SIG-M5 (cell line): ENCODE data around the gene PAGR1.
"Not testable (repeated sequence)": the region's sequence is repeated elsewhere in the genome, so short reads cannot be mapped to it uniquely, and the experiment has no call there.

Experiments used
- DNase-seq: peaks from one replicate; lab custom pipeline; 2025; lab: John Stamatoyannopoulos, UW

The PAGR1 gene

DNA sequence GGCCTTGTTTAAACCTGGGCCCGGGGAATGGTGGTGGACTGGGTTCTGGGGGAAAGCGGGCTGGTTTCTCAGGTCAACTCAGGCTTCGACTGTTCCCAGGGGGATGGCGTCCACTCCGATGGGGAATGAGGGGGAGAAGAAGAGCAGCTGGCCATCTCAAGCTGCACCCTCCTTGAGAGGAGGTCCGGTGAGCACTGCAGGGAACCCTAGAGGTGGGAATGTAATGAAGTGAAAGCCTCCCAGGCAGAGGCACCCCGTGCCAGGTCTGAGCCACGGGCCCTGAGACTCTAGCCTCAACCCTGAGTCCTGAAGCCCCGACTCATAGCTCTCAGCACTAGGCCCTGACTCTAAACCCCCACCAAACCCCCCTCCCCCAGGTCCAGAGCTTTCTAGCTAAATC lies 48.3 kb downstream of the PAGR1 start:
- no peak for DNase-seq

DNA sequence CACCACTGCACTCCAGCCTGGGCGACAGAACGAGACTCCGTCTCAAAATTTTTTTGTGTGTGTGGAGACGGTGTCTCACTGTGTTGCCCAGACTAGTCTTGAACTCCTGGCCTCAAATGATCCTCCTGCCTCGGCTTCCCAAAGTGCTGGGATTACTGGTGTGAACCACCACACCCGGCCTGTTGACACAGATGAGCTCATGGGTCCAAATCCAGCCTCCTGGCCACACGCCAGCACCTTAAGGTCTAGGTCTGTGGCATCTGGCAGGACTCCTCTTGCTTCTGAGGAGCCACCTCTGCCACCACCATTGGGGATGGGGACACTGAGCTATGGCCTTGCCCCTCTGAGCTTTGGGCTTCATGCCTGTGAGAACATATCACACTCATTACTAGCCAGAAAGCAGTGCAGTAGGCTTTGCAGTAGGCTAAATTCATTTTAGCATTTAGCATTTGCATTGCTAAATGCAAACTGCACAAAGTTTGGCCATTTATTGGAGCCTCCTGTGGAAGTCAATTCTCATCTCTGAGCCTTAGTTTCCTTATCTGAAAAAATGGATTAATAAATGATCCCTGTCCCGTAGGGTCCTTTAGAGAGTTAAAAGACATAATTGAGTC lies 52.6 kb downstream of the PAGR1 start:
- no peak for DNase-seq

DNA sequence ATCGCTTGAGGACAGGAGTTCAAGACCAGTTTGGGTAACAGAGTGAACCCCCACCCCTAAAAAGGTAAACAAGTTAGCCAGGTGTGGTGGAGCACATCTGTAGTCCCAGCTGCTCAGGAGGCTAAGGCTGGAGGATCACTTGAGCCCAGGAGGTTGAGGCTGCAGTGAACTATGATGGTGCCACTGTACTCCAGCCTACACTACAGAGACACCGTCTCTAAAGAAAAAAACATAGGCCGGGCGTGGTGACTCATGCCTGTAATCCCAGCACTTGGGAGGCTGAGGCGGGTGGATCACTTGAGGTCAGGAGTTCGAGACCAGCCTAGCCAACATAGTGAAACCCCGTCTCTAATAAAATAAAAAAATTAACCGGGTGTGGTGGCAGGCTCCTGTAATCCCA lies 53.1 kb downstream of the PAGR1 start:
- not testable (repeated sequence) for DNase-seq
